H9 (cell line): ENCODE data around the gene NAA25. TPM values are rescaled to one million over a fixed set of nuclear protein-coding genes. Genes with fewer than 3 reads are reported as not detected.
"Not testable (repeated sequence)": the region's sequence is repeated elsewhere in the genome, so short reads cannot be mapped to it uniquely, and the experiment has no call there.

Experiments
- DNase-seq: peaks from one replicate; pipeline ENCODE4 v3.0.0-alpha.2; 2017
- H2AFZ ChIP-seq: one replicate; pipeline ENCODE4 v1.6.1; 2013; ENCODE audit warnings: mild to moderate bottlenecking, low read length, control low read depth, moderate library complexity
- H2AK5ac ChIP-seq: 2 replicates; pipeline ENCODE4 v1.6.1; 2013; ENCODE audit warnings: low read length, control low read depth, mixed read lengths; ENCODE audit not compliant: insufficient read length
- H2BK120ac ChIP-seq: one replicate; pipeline ENCODE4 v1.6.1; 2013; ENCODE audit warnings: low read depth, mild to moderate bottlenecking, low read length, control low read depth, inconsistent platforms; ENCODE audit not compliant: poor library complexity, severe bottlenecking
- H2BK12ac ChIP-seq: 2 replicates; pipeline ENCODE4 v1.6.1; 2013; ENCODE audit warnings: low read length, control low read depth, mixed read lengths, low read depth; ENCODE audit not compliant: insufficient read length
- H2BK15ac ChIP-seq: 2 replicates; pipeline ENCODE4 v1.6.1; 2013; ENCODE audit warnings: low read depth, low read length, control low read depth
- H2BK20ac ChIP-seq: one replicate; pipeline ENCODE4 v1.6.1; 2013; ENCODE audit warnings: low read depth, mild to moderate bottlenecking, low read length, control low read depth, inconsistent platforms; ENCODE audit not compliant: poor library complexity, severe bottlenecking
- H2BK5ac ChIP-seq: 2 replicates; pipeline ENCODE4 v1.6.1; 2013; ENCODE audit warnings: low read length, control low read depth, mixed read lengths; ENCODE audit not compliant: insufficient read length
- H3K14ac ChIP-seq: 2 replicates; pipeline ENCODE4 v1.6.1; 2013; ENCODE audit warnings: low read length, control low read depth; ENCODE audit not compliant: insufficient read depth
- H3K18ac ChIP-seq: 2 replicates; pipeline ENCODE4 v1.6.1; 2013; ENCODE audit warnings: low read depth, mild to moderate bottlenecking, mixed read lengths, low read length, control low read depth; ENCODE audit not compliant: insufficient read length
- H3K23ac ChIP-seq: 2 replicates; pipeline ENCODE4 v1.6.1; 2013; ENCODE audit warnings: low read length, control low read depth, mixed read lengths, low read depth; ENCODE audit not compliant: insufficient read length
- H3K23me2 ChIP-seq: 2 replicates; pipeline ENCODE4 v1.6.1; 2013; ENCODE audit warnings: low read depth, mild to moderate bottlenecking, mixed read lengths, low read length, control low read depth; ENCODE audit not compliant: insufficient read length, poor library complexity, severe bottlenecking
- H3K27ac ChIP-seq: 2 replicates; pipeline ENCODE4 v1.5.1; 2013; ENCODE audit warnings: low read length, control low read depth, mixed read lengths, low read depth; ENCODE audit not compliant: insufficient read length
- H3K27me3 ChIP-seq: 2 replicates; pipeline ENCODE4 v1.6.1; 2013; ENCODE audit warnings: low read length, control low read depth, inconsistent platforms; ENCODE audit not compliant: insufficient read depth
- H3K4ac ChIP-seq: 2 replicates; pipeline ENCODE4 v1.6.1; 2013; ENCODE audit warnings: low read depth, mild to moderate bottlenecking, control low read depth, inconsistent platforms, low read length, moderate library complexity
- H3K4me1 ChIP-seq: 2 replicates; pipeline ENCODE4 v1.6.1; 2013; ENCODE audit warnings: low read length, control low read depth, inconsistent platforms; ENCODE audit not compliant: insufficient read depth
- H3K4me2 ChIP-seq: 2 replicates; pipeline ENCODE4 v1.6.1; 2013; ENCODE audit warnings: low read length, control low read depth, mixed read lengths; ENCODE audit not compliant: insufficient read length, insufficient read depth
- H3K56ac ChIP-seq: 2 replicates; pipeline ENCODE4 v1.6.1; 2013; ENCODE audit warnings: low read depth, mild to moderate bottlenecking, mixed read lengths, low read length, control low read depth; ENCODE audit not compliant: insufficient read length
- H3K79me1 ChIP-seq: 2 replicates; pipeline ENCODE4 v1.6.1; 2013; ENCODE audit warnings: low read depth, mild to moderate bottlenecking, moderate library complexity, low read length, control low read depth, inconsistent platforms; ENCODE audit not compliant: insufficient read depth, poor library complexity, severe bottlenecking
- H3K79me2 ChIP-seq: 2 replicates; pipeline ENCODE4 v1.6.1; 2013; ENCODE audit warnings: low read length, control low read depth, inconsistent platforms; ENCODE audit not compliant: insufficient read depth
- H3K9ac ChIP-seq: 2 replicates; pipeline ENCODE4 v1.6.1; 2013; ENCODE audit warnings: low read length, control low read depth, mixed read lengths; ENCODE audit not compliant: insufficient read length; ENCODE audit errors: extremely low read depth
- H3K9me3 ChIP-seq: one replicate; pipeline ENCODE4 v1.6.1; 2013; ENCODE audit warnings: low read depth, low read length, inconsistent platforms; ENCODE audit not compliant: control insufficient read depth
- H3T11ph ChIP-seq: one replicate; pipeline ENCODE4 v1.6.1; 2013; ENCODE audit warnings: mild to moderate bottlenecking, low read length, control low read depth, inconsistent platforms
- H4K20me1 ChIP-seq: one replicate; pipeline ENCODE4 v1.6.1; 2013; ENCODE audit not compliant: control insufficient read depth, insufficient read length, insufficient read depth
- H4K5ac ChIP-seq: 2 replicates; pipeline ENCODE4 v1.6.1; 2013; ENCODE audit warnings: low read depth, mild to moderate bottlenecking, mixed read lengths, low read length, control low read depth; ENCODE audit not compliant: insufficient read length
- H4K8ac ChIP-seq: replicated peaks from 2 replicates; pipeline ENCODE4 v1.6.1; 2013; ENCODE audit warnings: low read length, control low read depth, mixed read lengths, low read depth; ENCODE audit not compliant: insufficient read length
- H4K91ac ChIP-seq: 2 replicates; pipeline ENCODE4 v1.6.1; 2013; ENCODE audit warnings: low read depth, mild to moderate bottlenecking, moderate library complexity, mixed read lengths, low read length, control low read depth; ENCODE audit not compliant: insufficient read length
- H3K27ac Mint-ChIP-seq, 3 experiments: 2 replicates in 2 of 3; 3 replicates in 1 of 3; pipeline ENCODE4 v1.8.0; 2020 to 2021; ENCODE audit warnings: mixed read lengths in 3 of 3, mild to moderate bottlenecking in 1 of 3, moderate library complexity in 1 of 3
- H3K27me3 Mint-ChIP-seq: 2 replicates; pipeline ENCODE4 v1.8.0; 2021; ENCODE audit warnings: low read depth, mild to moderate bottlenecking, moderate library complexity, mixed read lengths
- H3K36me3 Mint-ChIP-seq, 3 experiments: 2 replicates in 2 of 3; 3 replicates in 1 of 3; pipeline ENCODE4 v1.8.0; 2020 to 2021; ENCODE audit warnings: low read depth in 3 of 3, mixed read lengths in 3 of 3; ENCODE audit not compliant: insufficient read depth in 1 of 3
- H3K4me1 Mint-ChIP-seq, 2 experiments: 2 replicates each; pipeline ENCODE4 v1.8.0; 2020; ENCODE audit warnings: mixed read lengths in 2 of 2
- H3K4me3 Mint-ChIP-seq, 2 experiments: 2 replicates in 1 of 2; 3 replicates in 1 of 2; pipeline ENCODE4 v1.8.0; 2020 to 2021; ENCODE audit warnings: mild to moderate bottlenecking in 2 of 2, mixed read lengths in 2 of 2, moderate library complexity in 1 of 2
- H3K9me3 Mint-ChIP-seq, 2 experiments: 2 replicates in 1 of 2; 3 replicates in 1 of 2; pipeline ENCODE4 v1.8.0; 2020; ENCODE audit warnings: mild to moderate bottlenecking in 2 of 2, mixed read lengths in 2 of 2, moderate library complexity in 1 of 2
- CTCF ChIP-seq: fragments of 200-600 bp; sonication (generic); conservative IDR thresholded peaks from 3 replicates; pipeline ENCODE4 v1.8.0; 2021; ENCODE audit warnings: antibody characterized with exemption, mild to moderate bottlenecking
- WGBS: extraction: QIAGEN DNeasy Blood & Tissue Kit; methylation state at CpG from one replicate; pipeline ENCODE4 v1.1.7; 2013; ENCODE audit warnings: missing lambda C conversion rate, low lambda C conversion rate, mixed read lengths; ENCODE audit not compliant: insufficient read length; ENCODE audit errors: extremely low coverage; 5-methylcytosine and 5-hydroxymethylcytosine counted together
- total RNA-seq: library from RNA; stranded (reverse); gene quantifications from 2 replicates; pipeline ENCODE4 v1.2.1, GENCODE V29; 2021

Gene NAA25
- total RNA-seq, 1 experiment from 2014 or later: 57.1 TPM

GRCh38 chr12:112000820-112001219, 107.8 kb downstream of the NAA25 start:
- Histone ChIP-seq H3K9me3 (no peaks in the 10 kb centered on the region), H4K8ac (no peak overlapping the region), H3K56ac (no peak overlapping the region), H2BK120ac (no peak overlapping the region), H3K27ac (no peak overlapping the region), H2AK5ac (no peak overlapping the region), H3K9ac (no peak overlapping the region), H3K4me2 (no peak overlapping the region), H2BK12ac (no peak overlapping the region), H2AFZ (no peak overlapping the region), H3K23ac (no peak overlapping the region), H2BK20ac (no peak overlapping the region), H3K18ac (no peak overlapping the region), H4K91ac (no peak overlapping the region), H3K23me2 (no peaks in the 10 kb centered on the region), H2BK15ac (no peak overlapping the region), H2BK5ac (no peak overlapping the region), H3K4me1 (no peaks in the 10 kb centered on the region), H3K79me1 (no peaks in the 10 kb centered on the region), H3K27me3 (no peaks in the 10 kb centered on the region), H3T11ph (no peak overlapping the region), H4K5ac (no peak overlapping the region), H3K79me2 (no peaks in the 10 kb centered on the region), H4K20me1 (no peaks in the 10 kb centered on the region), H3K4ac (no peak overlapping the region), H3K14ac (no peak overlapping the region)
- Mint-ChIP-seq H3K36me3 (peaks cover 0 to 7% (median 4%) of the 10 kb centered on the region in 3 experiments; a peak in 4 of 7 replicates), H3K27me3 (no peaks in the 10 kb centered on the region), H3K9me3 (no peaks in the 10 kb centered on the region), H3K27ac (no peak overlapping the region; a peak in 2 of 7 replicates), H3K4me1 (peaks cover 4 to 5% of the 10 kb centered on the region in 2 experiments), H3K4me3 (no peak overlapping the region)
- no peak for TF ChIP-seq CTCF
- DNase-seq: no peak
- WGBS: no CpG with 5 or more reads among the region's 8 CpGs

GRCh38 chr12:111999129-111999528, 109.5 kb downstream of the NAA25 start:
- not testable (repeated sequence) for H4K8ac ChIP-seq, H2BK5ac ChIP-seq, H3K23ac ChIP-seq, H2BK12ac ChIP-seq, H3K9me3 ChIP-seq, H3K36me3 Mint-ChIP-seq, H2AFZ ChIP-seq, H3K27ac Mint-ChIP-seq, DNase-seq, H3K56ac ChIP-seq, H3K9ac ChIP-seq, H2AK5ac ChIP-seq, H3K14ac ChIP-seq, H2BK15ac ChIP-seq, H3K23me2 ChIP-seq, H4K91ac ChIP-seq, H3K4ac ChIP-seq, H3T11ph ChIP-seq, H3K79me2 ChIP-seq, H3K27ac ChIP-seq, H4K20me1 ChIP-seq, H3K4me2 ChIP-seq, H3K27me3 ChIP-seq, H3K4me3 Mint-ChIP-seq, H3K9me3 Mint-ChIP-seq, H3K79me1 ChIP-seq, H3K18ac ChIP-seq, H4K5ac ChIP-seq, H2BK120ac ChIP-seq, H3K4me1 Mint-ChIP-seq, H2BK20ac ChIP-seq, H3K27me3 Mint-ChIP-seq, H3K4me1 ChIP-seq
- WGBS: no CpG with 5 or more reads among the region's 9 CpGs
